Measurements from ENCODE around the gene TNIP1. TPM values are rescaled to one million over a fixed set of nuclear protein-coding genes. Genes with fewer than 3 reads are reported as not detected.

TNIP1 gene
- total RNA-seq, 1 experiment from 2014 or later, result 342 TPM

- no peaks in the 10 kb centered on the region for H3K9me3 Mint-ChIP-seq (ENCODE audit: unreplicated experiment)
- ChIA-PET POLR2A (no interaction called here), CTCF (interaction anchor here (1.0 to 40.7 kb wide), 4 partner anchors 7 to 62 kb away, joined by 4 to 1587 read pairs (median 281); no protein-coding TSS in a partner anchor)
- no peaks in the 10 kb centered on the region for H3K27me3 Mint-ChIP-seq (ENCODE audit: insufficient read depth, unreplicated experiment)
- H3K4me3 Mint-ChIP-seq (ENCODE audit: unreplicated experiment), result no peak overlapping the region
- no peak for DNase-seq (ENCODE audit: unreplicated experiment)
- H3K4me1 Mint-ChIP-seq (ENCODE audit: insufficient read depth, unreplicated experiment), result peaks cover 16% of the 10 kb centered on the region
- BruUV-seq (replicated peaks), result no TSS peak
- intact Hi-C loops (cut with micrococcal nuclease), result no loop called here
- H3K36me3 Mint-ChIP-seq (ENCODE audit: insufficient read depth, unreplicated experiment), result peaks cover 100% of the 10 kb centered on the region
- peak overlapping the region; percentile 83 for H3K27ac Mint-ChIP-seq (ENCODE audit: low read depth, unreplicated experiment)
- TF ChIP-seq CTCF (IDR thresholded peaks at IDR 0.05; ENCODE audit: unreplicated experiment), result no peak
Measured at GRCh38 chr5:151056379-151057325, 24.2 kb downstream of the TNIP1 start.

DNA sequence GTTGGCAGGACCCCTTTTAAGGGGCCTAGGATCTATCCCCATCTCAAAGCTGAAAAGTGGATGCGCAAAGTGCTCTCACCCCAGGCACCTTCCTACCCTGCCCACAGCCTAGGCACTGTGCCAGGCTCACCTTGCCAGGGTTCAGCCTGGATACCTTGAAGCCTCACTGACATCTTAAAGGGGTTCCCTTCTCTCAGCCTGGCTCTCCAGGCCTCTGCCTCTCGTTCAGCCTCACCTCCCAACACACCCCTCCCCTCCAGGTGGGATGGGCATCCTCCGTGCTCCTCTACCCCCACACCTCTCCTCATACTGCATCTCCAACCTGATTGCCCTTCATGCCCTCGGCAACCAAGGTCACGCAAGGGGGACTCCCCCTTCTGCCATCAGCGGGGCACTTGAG is 25.5 kb downstream of the TNIP1 start:
- Mint-ChIP-seq H3K36me3 (ENCODE audit: insufficient read depth, unreplicated experiment) (peaks cover 100% of the 10 kb centered on the region), H3K9me3 (ENCODE audit: unreplicated experiment) (no peaks in the 10 kb centered on the region), H3K4me3 (ENCODE audit: unreplicated experiment) (no peak overlapping the region), H3K27ac (ENCODE audit: low read depth, unreplicated experiment) (peak overlapping the region; percentile 79), H3K27me3 (ENCODE audit: insufficient read depth, unreplicated experiment) (no peaks in the 10 kb centered on the region), H3K4me1 (ENCODE audit: insufficient read depth, unreplicated experiment) (peaks cover 14% of the 10 kb centered on the region)
- no peak for TF ChIP-seq CTCF (IDR thresholded peaks at IDR 0.05; ENCODE audit: unreplicated experiment)
- no TSS peak for BruUV-seq (replicated peaks)
- ChIA-PET POLR2A (interaction anchor here (1.9 kb wide), 1 partner anchor 26 kb away, joined by 5 read pairs; no protein-coding TSS in a partner anchor), CTCF (interaction anchor here (0.6 to 40.7 kb wide), 8 partner anchors 5 to 184 kb away, joined by 3 to 1587 read pairs (median 98); no protein-coding TSS in a partner anchor)
- no peak for DNase-seq (ENCODE audit: unreplicated experiment)
- intact Hi-C loops (cut with micrococcal nuclease), result no loop called here

DNA sequence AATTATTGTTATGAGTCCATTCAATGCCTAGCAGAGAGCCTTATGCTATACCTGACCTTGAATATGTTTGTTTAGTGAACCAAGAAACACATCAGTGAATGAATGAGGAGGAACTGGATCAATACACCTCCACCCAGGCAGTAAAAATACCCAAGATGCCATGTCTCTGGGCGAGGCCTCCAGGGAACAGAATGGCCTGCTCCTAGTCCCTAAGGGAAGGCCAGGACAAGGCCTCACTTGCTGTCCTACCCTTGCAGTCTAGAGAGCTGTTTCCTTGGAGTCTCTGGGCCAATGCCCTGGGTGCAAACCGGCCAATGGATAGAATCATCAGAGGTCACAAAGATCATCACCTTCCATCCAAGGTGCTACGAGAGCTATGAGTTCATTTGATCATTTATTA is 26.1 kb downstream of the TNIP1 start:
- Mint-ChIP-seq H3K4me1 (ENCODE audit: insufficient read depth, unreplicated experiment) (peaks cover 7% of the 10 kb centered on the region), H3K4me3 (ENCODE audit: unreplicated experiment) (no peak overlapping the region), H3K9me3 (ENCODE audit: unreplicated experiment) (no peaks in the 10 kb centered on the region), H3K27me3 (ENCODE audit: insufficient read depth, unreplicated experiment) (no peaks in the 10 kb centered on the region), H3K36me3 (ENCODE audit: insufficient read depth, unreplicated experiment) (peaks cover 100% of the 10 kb centered on the region), H3K27ac (ENCODE audit: low read depth, unreplicated experiment) (peak overlapping the region; percentile 79)
- POLR2A ChIA-PET, result interaction anchor here (0.8 to 1.9 kb wide), 2 partner anchors 26 to 27 kb away, joined by 3 to 5 read pairs; no protein-coding TSS in a partner anchor
- DNase-seq (ENCODE audit: unreplicated experiment), result no peak
- no peak for TF ChIP-seq CTCF (IDR thresholded peaks at IDR 0.05; ENCODE audit: unreplicated experiment)
- intact Hi-C loops (cut with micrococcal nuclease), result no loop called here
- BruUV-seq (replicated peaks), result no TSS peak
- CTCF ChIA-PET, result interaction anchor here (0.6 to 40.7 kb wide), 11 partner anchors 5 to 185 kb away, joined by 3 to 1587 read pairs (median 4); no protein-coding TSS in a partner anchor

DNA sequence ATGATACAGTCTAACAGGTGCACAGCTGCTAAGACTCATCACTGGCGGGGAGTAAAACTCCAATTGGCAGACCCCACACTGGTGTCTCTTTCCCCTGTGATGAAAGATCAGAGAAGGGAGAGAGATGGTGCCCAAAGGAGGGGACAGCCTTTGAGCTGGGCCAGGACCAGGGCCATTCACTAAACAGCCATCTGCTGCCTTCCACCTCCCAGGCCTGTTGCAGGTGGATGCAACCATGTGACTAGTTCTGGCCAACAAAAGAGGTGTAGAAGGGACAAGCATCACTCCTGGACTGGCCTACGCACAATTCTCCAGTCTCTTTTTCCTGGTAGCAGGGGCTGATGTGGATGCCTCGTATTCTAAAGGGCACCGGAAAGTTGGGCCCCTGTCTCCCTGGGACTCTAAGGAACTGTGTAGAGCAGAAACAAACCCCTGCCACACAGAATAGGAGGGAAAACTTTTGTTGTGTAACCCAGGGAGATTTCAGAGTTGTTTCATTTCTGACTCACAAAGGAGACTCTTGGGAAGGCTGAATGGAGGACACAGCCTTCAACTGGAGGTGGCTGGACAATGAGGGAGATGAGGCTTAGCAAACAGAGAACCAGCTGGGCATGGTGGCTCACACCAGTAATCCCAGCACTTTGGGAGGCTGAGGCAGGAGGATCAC is 26.9 kb downstream of the TNIP1 start:
- Mint-ChIP-seq H3K27me3 (ENCODE audit: insufficient read depth, unreplicated experiment) (no peaks in the 10 kb centered on the region), H3K27ac (ENCODE audit: low read depth, unreplicated experiment) (peak overlapping the region; percentile 79), H3K9me3 (ENCODE audit: unreplicated experiment) (no peaks in the 10 kb centered on the region), H3K36me3 (ENCODE audit: insufficient read depth, unreplicated experiment) (peaks cover 100% of the 10 kb centered on the region), H3K4me3 (ENCODE audit: unreplicated experiment) (no peak overlapping the region), H3K4me1 (ENCODE audit: insufficient read depth, unreplicated experiment) (no peaks in the 10 kb centered on the region)
- TF ChIP-seq CTCF (IDR thresholded peaks at IDR 0.05; ENCODE audit: unreplicated experiment), result no peak
- CTCF ChIA-PET, result interaction anchor here (0.6 to 40.7 kb wide), 6 partner anchors 12 to 491 kb away, joined by 3 to 1587 read pairs (median 195); no protein-coding TSS in a partner anchor
- intact Hi-C loops (cut with micrococcal nuclease), result no loop called here
- no TSS peak for BruUV-seq (replicated peaks)
- no peak for DNase-seq (ENCODE audit: unreplicated experiment)
- POLR2A ChIA-PET, result interaction anchor here (0.8 to 1.9 kb wide), 3 partner anchors 26 to 36 kb away, joined by 3 to 5 read pairs (median 3); no protein-coding TSS in a partner anchor
